Activated CD4-positive, alpha-beta T cell treated with anti-CD3 and anti-CD28 coated beads for 24 hours (primary cell): Measurements from ENCODE around the gene ITIH4.
A peak's percentile ranks its signal among the peaks of the same experiment; 100 is the strongest.

Experiments
- DNase-seq, 2 donors: peaks; one replicate each; pipeline ENCODE4 v3.0.0-alpha.2; 2020; ENCODE audit warnings: low read depth in 2 of 2

The ITIH4 gene

DNA sequence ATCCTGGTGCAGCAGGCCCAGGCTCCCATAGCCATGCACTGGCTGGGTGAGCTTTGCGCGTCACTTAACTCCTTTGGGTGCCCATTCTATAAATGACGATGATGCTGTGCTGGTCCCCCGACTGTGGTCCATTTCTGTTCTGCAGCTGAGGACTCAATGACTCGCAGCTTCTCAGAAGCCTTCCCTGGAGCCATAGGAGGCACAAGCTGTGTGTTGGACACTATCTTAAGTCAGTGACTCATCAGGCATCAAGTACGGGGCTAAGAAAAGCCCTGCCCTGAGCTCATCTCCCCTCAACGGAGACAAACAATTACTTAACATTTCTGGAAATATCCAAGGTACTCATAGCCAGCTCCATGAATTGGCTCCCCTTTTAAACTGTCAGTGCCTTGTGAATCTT is 18.1 kb upstream of the ITIH4 start:
- no peak for DNase-seq

DNA sequence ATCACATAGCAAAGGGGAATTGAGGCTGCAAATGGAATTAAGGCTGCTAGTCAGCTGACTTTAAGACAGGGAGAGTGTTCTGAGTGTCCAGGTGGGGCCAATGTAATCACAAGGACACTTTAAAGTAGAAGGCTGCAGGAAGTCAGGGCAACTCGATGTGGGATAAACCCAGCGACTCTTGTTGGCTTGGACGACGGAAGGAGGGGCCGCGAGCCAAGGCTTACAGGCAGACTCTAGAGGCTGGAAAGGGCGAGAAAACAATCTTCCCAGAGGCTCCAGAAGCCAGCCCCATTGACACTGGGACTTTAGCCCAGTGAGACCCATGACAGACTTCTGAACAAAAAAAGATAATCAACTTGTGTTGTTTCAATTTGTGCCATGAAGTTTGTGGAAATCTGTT is 17.3 kb upstream of the ITIH4 start:
- DNase-seq: no peak

DNA sequence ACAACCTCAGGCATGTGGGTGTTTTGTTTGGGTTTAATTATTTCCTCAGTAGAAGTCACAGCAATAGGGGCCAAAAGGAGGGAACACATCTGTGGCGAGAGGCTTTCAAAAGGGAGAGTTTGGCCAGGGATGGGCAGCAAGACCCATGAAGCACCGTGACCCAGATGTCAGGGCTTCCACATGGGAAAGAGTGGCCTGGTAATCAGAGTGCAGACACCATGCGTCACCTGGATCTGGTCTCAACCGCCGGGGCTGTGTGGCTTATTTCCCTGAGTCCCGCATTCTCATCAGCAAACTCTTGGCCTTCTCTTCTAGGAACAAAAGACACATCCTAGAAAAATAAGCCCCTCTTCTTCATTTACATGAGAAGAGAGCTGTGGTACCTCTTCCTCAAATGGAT is 16.8 kb upstream of the ITIH4 start:
- DNase-seq: no peak

DNA sequence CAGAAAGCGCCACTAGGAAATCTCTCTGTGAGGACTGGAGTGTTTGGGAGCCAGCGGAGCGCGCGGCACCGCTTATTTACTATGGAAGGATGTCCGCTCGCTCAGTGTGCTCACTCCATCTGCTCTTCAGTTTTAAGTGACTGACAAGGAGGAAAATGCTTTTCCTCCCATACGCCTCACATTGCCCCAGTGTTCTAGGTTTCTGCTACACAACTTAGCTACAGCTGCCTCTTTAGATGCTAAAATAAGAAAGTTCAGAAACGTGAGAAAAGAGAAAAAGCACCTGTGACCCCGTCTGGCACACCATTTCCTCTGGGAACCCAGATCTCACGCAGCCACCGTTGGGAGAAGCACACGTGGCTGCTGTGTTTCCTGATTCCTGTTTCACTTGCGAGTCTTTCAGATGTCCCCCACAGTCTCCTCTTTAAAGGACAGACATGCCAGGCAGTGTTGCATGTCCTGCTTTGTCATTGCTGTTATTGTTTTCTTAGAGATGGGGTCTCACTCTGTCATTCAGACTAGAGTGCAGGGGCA is 16.0 kb upstream of the ITIH4 start:
- no peak for DNase-seq

DNA sequence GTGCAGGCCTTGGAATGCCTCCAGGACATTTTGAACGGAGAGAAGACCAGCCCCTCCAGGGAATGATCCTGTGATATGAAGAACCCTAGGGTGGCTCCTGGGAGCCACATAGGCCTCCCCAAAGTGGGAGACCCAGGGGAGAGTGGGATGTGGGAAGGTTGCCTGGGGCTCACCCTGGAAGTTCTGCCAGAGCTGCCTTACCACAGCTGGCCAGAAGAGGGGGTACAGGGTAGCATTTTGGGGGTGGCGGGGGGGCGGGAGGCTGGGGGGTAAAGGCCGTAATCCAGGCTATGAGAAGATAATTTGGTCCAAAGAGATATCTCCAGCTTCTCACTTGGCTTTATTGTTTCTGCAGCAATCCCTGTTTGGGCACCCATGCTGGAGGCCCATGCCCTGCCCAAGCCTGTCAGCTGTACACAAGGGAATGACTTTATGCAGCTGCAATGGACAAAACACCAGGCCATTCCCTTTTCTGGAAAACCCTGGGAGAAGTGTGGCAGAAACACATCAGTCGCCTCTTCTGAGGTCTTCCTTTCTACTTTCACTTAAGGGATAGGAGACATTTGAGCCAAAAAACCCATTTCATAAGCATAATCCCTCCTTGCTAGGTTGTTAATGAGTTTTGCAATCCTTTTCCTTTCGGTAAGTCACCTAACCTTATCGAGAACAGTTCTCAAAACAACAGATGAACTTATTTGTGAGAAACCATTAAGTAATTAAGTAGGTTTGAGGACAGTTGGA is 15.4 kb upstream of the ITIH4 start:
- DNase-seq: peak in 1 of 2 donors; percentile 9

- no peak for DNase-seq
Measured at GRCh38 chr3:52845157-52845556, 14.7 kb upstream of the ITIH4 start.

DNA sequence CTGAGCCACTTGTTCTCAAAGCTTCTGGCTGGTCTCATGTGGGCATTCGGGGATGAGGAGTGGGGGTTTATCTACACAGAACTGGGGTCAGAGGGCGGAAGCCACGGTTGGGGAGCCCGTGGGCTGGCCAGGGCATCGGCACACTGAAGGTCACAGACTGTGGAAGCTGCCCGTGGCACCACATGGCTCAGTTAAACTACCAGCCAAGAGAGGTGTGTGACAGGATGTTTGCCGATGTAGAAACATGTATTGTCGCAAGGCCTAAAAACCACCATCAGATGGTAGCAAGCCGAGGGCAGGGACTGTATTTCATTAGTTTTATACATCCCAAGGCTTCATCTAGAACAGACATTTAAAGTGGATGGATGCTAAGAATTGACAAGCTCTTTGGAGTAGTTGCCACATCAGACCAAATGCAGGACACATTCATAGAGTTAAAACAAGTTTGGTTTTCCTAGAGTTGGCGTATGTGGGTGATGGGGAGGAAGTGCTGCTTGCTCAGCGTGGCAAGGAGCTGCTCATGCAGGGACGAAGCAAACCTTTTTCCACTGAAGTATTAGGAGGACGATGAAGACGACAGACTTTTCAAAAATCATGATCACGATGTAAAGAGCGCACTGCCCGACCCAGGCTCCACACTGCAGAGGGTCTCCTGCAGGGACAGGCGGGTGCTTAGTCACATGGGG is 14.0 kb upstream of the ITIH4 start:
- no peak for DNase-seq

- DNase-seq: no peak
Measured at GRCh38 chr3:52843881-52844280, 13.4 kb upstream of the ITIH4 start.

- no peak for DNase-seq
Measured at GRCh38 chr3:52843108-52843865, 12.8 kb upstream of the ITIH4 start.

DNA sequence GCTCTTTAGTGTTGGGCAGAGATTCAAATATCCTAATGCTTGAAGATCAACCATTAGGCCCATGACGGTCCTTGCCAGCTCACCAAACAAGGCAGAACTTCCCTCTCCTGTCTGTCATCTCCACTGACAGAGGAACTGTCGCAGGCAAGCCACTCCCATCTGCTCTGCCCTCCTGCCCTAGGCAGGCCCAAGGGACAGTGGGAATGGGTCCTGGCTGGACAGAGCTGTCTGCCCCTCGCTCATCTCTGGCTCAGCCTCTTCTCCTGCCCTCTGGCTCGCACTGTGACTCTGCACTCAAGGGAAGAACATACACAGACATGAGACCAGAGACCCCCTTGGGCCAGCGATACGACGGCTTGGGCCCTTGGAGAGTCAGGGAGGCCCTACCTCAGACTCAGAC is 12.0 kb upstream of the ITIH4 start:
- no peak for DNase-seq

DNA sequence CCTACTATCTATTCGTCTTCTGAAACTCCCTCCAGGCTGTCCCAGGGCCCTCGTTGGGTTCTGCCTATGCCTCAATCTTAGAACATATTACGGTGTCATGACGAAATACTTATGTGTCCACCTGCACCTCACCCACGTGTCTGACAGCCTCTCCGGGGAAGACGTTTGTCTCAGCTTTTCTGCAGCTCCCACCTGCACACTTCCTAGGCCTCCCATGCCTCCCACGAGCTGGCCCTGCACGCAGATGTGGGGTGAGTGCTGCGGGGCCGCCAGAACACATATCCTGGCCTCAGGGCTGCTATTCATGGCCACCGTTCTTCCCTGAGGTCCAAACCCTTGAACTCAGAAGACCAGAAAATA is 11.5 kb upstream of the ITIH4 start:
- DNase-seq: no peak

DNA sequence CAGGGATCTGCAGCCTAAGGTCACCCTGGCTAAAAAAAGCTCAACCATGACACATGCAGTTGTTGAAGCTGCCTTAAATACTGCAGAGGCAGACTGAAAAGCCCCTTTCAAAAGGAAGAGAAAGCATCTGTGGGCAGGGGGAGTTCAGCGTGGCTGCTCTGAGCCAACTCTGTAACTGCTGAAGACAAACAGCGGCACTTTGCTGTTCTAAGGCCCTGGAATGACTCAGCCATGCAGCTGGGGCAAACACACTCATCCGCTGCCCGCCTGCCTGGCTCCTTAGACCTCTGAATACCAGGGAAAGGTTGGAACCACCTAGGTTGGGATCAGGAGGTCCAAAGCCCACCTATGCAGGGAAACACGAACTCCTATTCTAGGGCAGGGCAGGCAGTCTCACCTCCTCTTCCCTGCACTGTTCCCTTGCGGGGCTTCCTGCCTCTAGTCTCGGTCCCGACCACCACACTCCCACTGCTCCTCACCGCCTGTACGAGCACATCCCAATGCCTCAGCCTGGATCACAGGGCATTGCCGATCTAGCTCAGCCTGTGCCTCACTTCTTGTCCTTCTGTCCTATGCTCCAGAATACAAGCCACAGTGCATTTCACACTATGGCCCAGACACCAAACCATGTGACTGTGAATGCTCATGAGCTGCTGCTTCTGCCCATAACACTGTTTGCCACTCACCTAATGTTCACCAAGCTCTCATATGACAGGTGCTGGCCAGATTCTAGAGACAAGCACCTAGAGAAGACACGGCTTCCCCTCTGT is 10.9 kb upstream of the ITIH4 start:
- DNase-seq: no peak

- DNase-seq: no peak
Measured at GRCh38 chr3:52839892-52840545, 9.5 kb upstream of the ITIH4 start.

GRCh38 chr3:52839268-52839575 is 8.8 kb upstream of the ITIH4 start:
- no peak for DNase-seq

- DNase-seq: no peak
Measured at GRCh38 chr3:52838561-52839267, 8.2 kb upstream of the ITIH4 start.

DNA sequence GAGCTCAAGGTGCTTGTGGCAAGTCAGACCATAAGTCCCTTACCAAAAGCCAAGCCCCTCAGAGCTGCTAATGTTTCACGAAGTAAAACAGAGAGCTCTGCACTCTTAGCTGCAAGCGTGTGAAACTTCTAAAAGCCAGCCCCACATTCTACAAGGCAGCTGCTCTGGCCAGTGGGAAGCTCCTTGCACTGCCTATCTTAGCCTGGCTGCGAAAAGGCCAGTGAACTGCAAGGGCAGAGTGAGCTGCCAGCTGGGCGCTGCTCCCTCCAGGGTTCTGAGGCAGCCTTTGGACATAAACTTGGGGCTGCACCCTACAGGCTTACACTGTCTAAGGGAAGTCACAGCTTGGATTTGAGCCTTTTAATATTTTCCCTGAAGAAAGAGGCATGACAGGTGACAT is 6.5 kb upstream of the ITIH4 start:
- DNase-seq: no peak

DNA sequence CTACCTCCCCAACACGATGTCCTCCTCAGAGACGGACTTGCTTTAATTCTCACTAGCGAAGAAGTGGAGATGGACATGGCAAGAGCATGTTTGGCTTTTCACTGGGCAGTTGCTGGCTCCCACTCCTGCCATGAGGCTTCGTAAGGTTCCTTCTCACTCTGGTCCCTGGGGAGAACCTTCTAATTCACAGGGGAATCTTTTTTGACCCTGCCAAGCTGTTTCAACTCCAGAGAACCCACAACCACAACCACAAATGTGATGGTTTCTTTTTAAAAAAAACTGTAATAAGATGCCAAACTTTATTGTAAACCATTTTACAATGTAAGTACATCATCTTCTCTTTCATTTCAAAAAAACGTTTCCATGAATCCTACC is 6.0 kb upstream of the ITIH4 start:
- no peak for DNase-seq

GRCh38 chr3:52835766-52836470 is 5.4 kb upstream of the ITIH4 start:
- no peak for DNase-seq

DNA sequence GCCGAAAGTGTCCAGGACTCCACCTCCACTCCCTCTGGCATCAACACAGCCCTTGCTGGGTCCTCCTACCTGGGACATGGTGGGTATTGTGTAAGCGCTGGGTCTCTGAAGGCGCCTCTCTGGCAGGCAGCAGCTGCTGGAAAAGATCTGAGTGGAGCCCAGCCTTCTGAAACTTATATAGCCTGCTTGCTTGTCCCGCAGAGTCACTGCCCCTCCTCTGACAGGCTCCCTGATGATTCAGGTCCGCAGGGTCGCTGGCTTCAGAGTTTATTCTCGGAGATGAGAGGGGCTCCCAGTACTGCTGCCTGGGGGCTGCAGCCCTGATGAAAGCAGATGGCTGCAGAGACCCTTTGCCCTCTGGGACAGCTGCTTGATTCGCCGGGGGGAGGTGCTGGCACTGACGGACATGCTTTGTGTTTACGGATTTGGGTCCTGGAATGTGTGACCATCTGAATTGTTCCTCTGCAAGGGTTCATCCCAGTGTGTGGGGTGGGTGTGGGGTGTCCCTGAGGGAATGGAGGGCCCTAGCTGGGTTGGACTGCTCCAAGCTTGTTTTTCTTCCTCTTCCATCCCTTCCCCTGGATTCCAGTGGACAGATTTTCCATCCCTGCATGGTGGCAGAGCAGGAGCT is 4.5 kb upstream of the ITIH4 start, which contains the start of gene MUSTN1:
Gene MUSTN1, minus strand, starts transcription at position 149 of the 631 bp plus-strand sequence. Its CDS starts 71 bp downstream, at position 78.
- DNase-seq: no peak

- DNase-seq: no peak
Measured at GRCh38 chr3:52833202-52833601, 2.7 kb upstream of the ITIH4 start.
